GM18526 (cell line): Measurements from ENCODE around the gene AQP12A.
"Not testable (repeated sequence)": the region's sequence is repeated elsewhere in the genome, so short reads cannot be mapped to it uniquely, and the experiment has no call there.

Experiments used
- POLR2A ChIP-seq: IDR thresholded peaks from 3 replicates; pipeline ENCODE4 v1.6.1; 2011; ENCODE audit not compliant: insufficient read length; ENCODE audit errors: extremely low read depth

Gene AQP12A

GRCh38 chr2:240649331-240649730, 42.3 kb upstream of the AQP12A start:
- TF ChIP-seq POLR2A = no peak

GRCh38 chr2:240650254-240650965, 41.3 kb upstream of the AQP12A start:
- no peak for TF ChIP-seq POLR2A

GRCh38 chr2:240651185-240651584, 40.5 kb upstream of the AQP12A start:
- no peak for TF ChIP-seq POLR2A

- no peak for TF ChIP-seq POLR2A
These were observed 35.5 kb upstream of the AQP12A start for GRCh38 chr2:240655931-240656886.

- no peak for TF ChIP-seq POLR2A
These were observed 29.0 kb upstream of the AQP12A start for GRCh38 chr2:240662681-240663080.

- no peak for TF ChIP-seq POLR2A
These were observed 28.0 kb upstream of the AQP12A start for GRCh38 chr2:240663546-240664190.

- TF ChIP-seq POLR2A = no peak
These were observed 27.0 kb upstream of the AQP12A start for GRCh38 chr2:240664622-240665021.

GRCh38 chr2:240670402-240670801, 21.3 kb upstream of the AQP12A start:
- no peak for TF ChIP-seq POLR2A

GRCh38 chr2:240670950-240671349, 20.7 kb upstream of the AQP12A start:
- TF ChIP-seq POLR2A = no peak

GRCh38 chr2:240672076-240672700, 19.5 kb upstream of the AQP12A start:
- no peak for TF ChIP-seq POLR2A

- no peak for TF ChIP-seq POLR2A
These were observed 18.9 kb upstream of the AQP12A start for GRCh38 chr2:240672701-240673190.

GRCh38 chr2:240682431-240683224, 9.0 kb upstream of the AQP12A start, which contains the start of gene AQP12B:
TSS of gene AQP12B (minus strand) at chr2:240682885. CDS start at chr2:240682837, 48 bp downstream.
- not testable (repeated sequence) for TF ChIP-seq POLR2A

GRCh38 chr2:240685771-240686371, 5.8 kb upstream of the AQP12A start:
- TF ChIP-seq POLR2A = no peak

- TF ChIP-seq POLR2A = no peak
These were observed 5.2 kb upstream of the AQP12A start for GRCh38 chr2:240686460-240686859.

GRCh38 chr2:240687045-240687740, 4.5 kb upstream of the AQP12A start:
- no peak for TF ChIP-seq POLR2A
